ENCODE results near the gene PON2.

PON2 gene

GRCh38 chr7:95454438-95455045 lies 19.7 kb upstream of the PON2 start:
- no peak overlapping the region for H3K4me3 ChIP-seq (ENCODE audit: low read length)
- DNase-seq (ENCODE audit: low read depth, low spot score), result no peak

- no peak for DNase-seq (ENCODE audit: low read depth, low spot score)
- no peak overlapping the region for H3K4me3 ChIP-seq (ENCODE audit: low read length)
These were observed 11.8 kb upstream of the PON2 start for GRCh38 chr7:95446618-95447017.

DNA sequence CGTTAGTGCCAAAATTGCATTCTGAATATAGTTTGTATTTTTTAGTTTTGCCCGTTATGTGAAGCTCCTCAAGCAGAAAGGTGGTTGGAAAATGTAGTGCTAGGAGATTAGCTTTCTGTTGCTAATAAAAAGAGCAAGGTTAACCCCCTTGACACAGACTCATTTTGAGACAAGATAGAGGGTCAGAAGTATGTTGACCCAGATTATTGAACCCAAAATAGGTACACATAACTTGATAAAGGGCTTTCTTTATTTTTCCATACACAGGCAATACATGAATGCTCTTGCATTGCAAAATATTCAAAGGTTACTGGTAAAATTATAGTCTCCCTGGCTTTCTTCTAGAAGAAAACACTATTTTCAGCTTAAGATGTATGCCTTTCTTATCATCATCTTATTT lies 10.0 kb upstream of the PON2 start:
- no peak for DNase-seq (ENCODE audit: low read depth, low spot score)
- no peak overlapping the region for H3K4me3 ChIP-seq (ENCODE audit: low read length)

DNA sequence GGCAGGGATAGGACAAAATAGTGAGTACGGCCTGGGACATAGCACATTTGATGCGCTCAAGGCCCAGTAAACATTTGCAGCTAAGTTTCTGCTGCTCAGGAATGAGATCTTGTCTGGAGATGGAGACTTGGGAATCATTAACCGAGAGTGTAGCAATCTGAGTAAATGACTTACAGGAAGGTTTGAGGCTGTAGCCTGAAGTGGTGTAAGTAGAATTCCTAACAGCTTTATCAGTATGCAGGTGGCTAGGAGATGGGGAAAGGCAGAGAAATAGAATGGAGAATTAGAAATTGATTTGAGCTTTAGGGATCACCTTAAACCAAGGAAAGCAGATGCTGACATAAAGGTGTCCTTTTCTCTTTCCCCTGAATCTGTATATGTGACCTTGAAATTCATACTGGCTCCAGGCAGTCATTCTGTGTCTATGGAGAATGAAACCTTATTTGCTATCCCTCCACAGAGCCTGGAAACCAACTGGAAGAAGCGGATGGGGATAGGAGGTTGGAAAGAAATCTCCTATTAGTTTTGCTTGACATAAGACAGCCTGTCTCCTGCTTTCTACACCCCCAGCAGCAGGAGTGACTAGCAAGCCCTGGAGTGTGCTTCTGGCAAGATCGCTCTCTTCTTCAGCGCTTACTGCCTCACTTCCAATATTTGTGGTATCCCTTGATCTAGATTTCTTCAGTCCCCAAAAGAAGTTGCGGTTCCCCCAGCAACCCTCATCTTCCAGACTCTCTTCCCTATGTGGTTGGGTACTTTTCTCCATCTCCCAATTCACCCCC lies 6.4 kb upstream of the PON2 start:
- H3K4me3 ChIP-seq (ENCODE audit: low read length), result no peak overlapping the region
- DNase-seq (ENCODE audit: low read depth, low spot score), result no peak

GRCh38 chr7:95440394-95441038 lies 5.7 kb upstream of the PON2 start:
- no peak for DNase-seq (ENCODE audit: low read depth, low spot score)
- H3K4me3 ChIP-seq (ENCODE audit: low read length), result no peak overlapping the region

GRCh38 chr7:95436407-95436806 lies 1.6 kb upstream of the PON2 start:
- H3K4me3 ChIP-seq (ENCODE audit: low read length), result no peak overlapping the region
- no peak for DNase-seq (ENCODE audit: low read depth, low spot score)

GRCh38 chr7:95435422-95435780 lies 573 bp upstream of the PON2 start:
- no peak overlapping the region for H3K4me3 ChIP-seq (ENCODE audit: low read length)
- no peak for DNase-seq (ENCODE audit: low read depth, low spot score)

DNA sequence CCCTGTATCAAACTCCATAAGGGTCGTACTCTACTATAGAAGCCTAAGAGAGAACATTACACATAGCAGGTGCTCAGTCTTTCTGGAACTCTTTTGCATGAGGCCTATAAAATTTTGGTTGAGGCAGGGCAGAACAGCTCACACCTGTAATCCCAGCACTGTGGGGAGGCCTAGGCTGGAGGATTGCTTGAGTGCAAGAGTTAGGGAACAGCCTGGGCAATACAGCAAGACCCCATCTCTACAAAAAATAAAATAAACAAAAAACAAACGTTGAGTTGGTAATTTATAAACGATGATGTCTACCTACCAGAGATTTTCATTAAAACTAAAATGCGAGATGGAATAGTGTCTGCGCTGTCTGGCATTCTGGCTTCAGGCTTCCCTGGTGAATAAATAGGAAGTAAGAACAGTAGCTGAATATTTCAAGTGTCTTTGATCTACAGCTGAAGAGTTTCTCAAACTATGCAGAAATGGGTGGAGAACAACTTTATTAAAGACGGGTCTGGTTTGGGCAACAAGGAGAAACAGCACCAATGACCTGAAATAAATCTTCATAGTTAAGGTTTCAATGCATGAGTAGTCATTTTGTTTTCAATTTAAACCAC lies 774 bp downstream of the PON2 start:
- no peak for DNase-seq (ENCODE audit: low read depth, low spot score)
- H3K4me3 ChIP-seq (ENCODE audit: low read length), result no peak overlapping the region

DNA sequence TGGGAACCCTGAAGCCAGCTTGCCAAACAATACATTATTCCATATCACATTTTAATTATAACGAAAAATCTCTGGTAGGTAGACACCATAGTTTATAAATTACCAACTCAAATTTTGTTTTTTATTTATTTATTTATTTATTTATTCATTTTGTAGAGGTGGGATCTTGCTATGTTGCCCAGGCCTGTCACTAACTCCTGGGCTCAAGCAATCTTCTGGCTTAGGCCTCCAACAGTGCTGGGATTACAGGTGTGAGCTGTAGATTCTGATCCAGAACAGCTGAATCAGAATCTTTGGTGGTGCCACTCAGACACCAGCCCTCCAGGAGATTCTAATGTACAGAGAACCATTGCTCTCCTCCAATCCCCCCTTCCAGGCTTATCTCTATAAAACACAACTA lies 1.7 kb downstream of the PON2 start:
- no peak overlapping the region for H3K4me3 ChIP-seq (ENCODE audit: low read length)
- no peak for DNase-seq (ENCODE audit: low read depth, low spot score)

GRCh38 chr7:95432606-95433005 lies 2.2 kb downstream of the PON2 start:
- no peak for DNase-seq (ENCODE audit: low read depth, low spot score)
- no peak overlapping the region for H3K4me3 ChIP-seq (ENCODE audit: low read length)

DNA sequence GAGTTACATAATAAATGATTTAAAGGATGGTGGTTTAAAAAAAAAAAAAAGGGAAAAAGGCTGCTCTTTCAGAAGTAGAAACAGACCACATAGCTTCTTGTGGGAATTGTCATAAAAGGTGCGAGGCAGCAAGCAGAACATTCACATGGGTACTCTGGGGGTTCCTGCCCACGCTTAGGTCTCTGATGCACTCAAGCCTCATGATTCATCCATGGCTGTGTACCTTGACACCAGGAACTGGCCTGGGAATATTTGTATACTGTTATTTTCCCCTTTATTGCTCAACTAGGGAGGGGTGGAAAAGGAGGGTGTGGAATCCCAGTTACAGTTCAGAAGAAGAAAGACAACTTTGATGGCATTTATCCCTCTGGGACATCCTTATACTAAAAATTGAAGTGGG lies 4.0 kb downstream of the PON2 start:
- DNase-seq (ENCODE audit: low read depth, low spot score), result no peak
- H3K4me3 ChIP-seq (ENCODE audit: low read length), result no peak overlapping the region

DNA sequence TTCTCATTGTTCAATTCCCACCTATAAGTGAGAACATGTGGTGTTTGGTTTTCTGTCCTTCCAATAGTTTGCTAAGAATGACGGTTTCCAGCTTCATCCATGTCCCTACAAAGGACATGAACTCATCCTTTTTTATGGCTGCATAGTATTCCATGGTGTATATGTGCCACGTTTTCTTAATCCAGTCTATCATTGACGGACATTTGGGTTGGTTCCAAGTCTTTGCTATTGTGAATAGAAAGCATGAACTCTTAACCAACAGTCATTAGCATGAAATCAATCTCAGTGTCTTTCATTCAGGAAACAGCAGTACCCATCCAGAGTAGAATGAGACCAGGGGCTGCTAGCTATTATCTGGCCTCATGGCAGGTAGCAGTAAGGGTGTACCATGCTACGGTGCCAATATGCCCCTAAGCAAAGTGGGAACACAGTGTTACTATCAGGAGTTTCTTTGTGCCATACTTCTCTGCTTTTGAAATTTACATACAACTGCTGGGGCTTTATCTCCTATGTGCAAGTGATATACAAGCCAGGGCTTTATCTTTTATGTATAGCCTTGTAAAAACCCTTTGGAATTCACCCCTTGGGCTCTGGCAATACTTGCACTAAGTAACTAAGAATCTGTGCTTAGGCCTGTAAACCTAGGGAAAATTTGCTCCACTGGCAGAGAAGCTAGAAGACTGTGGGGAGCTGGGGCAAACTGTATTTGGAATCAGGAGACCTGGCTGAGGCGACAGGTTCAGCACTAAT lies 5.4 kb downstream of the PON2 start:
- H3K4me3 ChIP-seq (ENCODE audit: low read length), result no peak overlapping the region

DNA sequence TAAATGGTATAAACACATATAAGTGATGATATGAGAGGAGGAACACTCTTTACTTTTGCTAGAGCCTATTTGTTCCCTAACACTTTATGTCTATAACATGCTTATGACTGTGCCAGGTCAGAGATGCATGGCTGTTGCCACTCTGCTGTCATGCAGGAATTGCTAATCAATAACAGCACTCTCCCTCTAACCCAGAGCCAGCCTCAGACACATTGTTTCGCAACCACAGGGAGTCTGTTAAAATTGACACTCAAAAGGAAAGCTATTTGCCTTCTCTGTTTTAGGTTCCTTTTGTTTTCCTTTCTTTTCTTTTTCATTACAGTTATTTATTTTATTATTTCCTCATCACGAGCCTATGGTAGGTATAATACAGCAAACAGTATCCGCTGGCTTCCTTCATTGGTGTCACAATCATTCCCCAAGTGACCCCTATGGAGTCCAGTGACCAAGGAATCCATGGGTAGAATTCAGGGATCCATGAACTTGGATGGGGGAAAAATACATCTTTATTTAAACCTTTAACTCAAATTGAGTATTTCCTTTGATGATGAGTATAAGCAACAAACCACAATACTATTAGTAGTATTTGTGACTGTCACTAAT lies 6.8 kb downstream of the PON2 start:
- H3K4me3 ChIP-seq (ENCODE audit: low read length), result no peak overlapping the region
- no peak for DNase-seq (ENCODE audit: low read depth, low spot score)

More for the DNA sequence above, 5.4 kb downstream of the PON2 start:
- DNase-seq (ENCODE audit: low read depth, low spot score), result no peak

DNA sequence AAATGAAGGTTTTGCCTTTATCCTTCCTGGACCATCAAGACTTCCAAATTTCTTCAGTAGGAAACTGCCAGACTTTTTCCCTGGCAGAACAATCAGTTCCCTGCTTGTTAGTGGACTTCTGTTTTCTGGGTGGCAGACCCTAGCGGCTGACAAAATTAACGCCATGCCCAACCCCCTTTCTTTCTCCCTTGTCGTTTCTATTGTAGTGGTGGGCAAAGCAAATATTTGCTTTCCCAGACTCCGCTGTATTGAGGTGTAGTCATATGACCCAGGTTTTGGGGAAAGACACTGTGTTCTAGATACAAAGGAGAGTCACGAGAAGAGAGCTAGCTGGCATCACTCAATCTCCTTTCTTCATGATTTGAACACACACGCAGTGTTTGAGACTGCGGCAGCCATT lies 7.7 kb downstream of the PON2 start:
- no peak for DNase-seq (ENCODE audit: low read depth, low spot score)
- no peak overlapping the region for H3K4me3 ChIP-seq (ENCODE audit: low read length)

GRCh38 chr7:95425694-95426093 lies 9.1 kb downstream of the PON2 start:
- H3K4me3 ChIP-seq (ENCODE audit: low read length), result no peak overlapping the region
- DNase-seq (ENCODE audit: low read depth, low spot score), result no peak

- DNase-seq (ENCODE audit: low read depth, low spot score), result no peak
- H3K4me3 ChIP-seq (ENCODE audit: low read length), result no peak overlapping the region
These were observed 10.1 kb downstream of the PON2 start for GRCh38 chr7:95424716-95425115.

DNA sequence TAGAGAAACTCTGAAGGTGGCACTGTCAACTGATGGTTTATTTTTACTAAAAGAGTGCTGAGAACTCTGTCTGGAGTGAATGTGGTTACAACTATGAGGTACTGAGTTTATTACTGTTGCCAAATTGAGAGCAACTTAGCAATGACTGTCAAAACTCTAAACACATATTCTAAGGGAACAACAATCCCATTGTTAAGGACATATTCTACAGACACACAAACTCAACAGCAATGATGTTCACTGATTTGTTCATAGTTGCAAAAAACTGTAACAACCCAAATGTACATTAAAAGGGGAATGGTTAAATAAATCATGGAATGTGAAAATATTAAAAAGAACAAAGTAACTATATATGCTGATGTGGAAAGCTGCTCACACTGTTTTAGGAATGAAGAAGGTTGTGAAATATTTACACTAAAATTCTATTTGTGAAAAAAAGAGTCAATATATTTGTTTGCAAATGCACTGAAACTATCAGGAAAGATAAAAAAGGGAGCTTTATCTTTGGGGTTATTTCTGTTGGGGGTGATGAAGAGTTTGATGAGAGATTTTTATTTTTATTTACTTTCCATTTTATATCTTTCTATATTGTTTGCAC lies 12.9 kb downstream of the PON2 start:
- DNase-seq (ENCODE audit: low read depth, low spot score), result no peak
- H3K4me3 ChIP-seq (ENCODE audit: low read length), result no peak overlapping the region

GRCh38 chr7:95421000-95421846 lies 13.6 kb downstream of the PON2 start:
- H3K4me3 ChIP-seq (ENCODE audit: low read length), result no peak overlapping the region
- no peak for DNase-seq (ENCODE audit: low read depth, low spot score)
